ENCODE results near the gene KCNH8. TPM values are rescaled to one million over a fixed set of nuclear protein-coding genes. Genes with fewer than 3 reads are reported as not detected.

KCNH8 gene
- total RNA-seq, 2 donors from 2014 or later = not detected

- Mint-ChIP-seq H3K36me3 (no peaks in the 10 kb centered on the region), H3K9me3 (no peaks in the 10 kb centered on the region), H3K27ac (no peak overlapping the region)
- no peak for ATAC-seq
- no peak for DNase-seq (ENCODE audit: low spot score in 2 of 2)
These were observed 236.6 kb downstream of the KCNH8 start for GRCh38 chr3:19384868-19385267.

- no peak for DNase-seq (ENCODE audit: low spot score in 2 of 2)
- no peaks in the 10 kb centered on the region for H3K36me3 Mint-ChIP-seq
- no peak for ATAC-seq
- no peaks in the 10 kb centered on the region for H3K9me3 Mint-ChIP-seq
- H3K27ac Mint-ChIP-seq = no peak overlapping the region
These were observed 243.8 kb downstream of the KCNH8 start for GRCh38 chr3:19392150-19392549.

- H3K27ac Mint-ChIP-seq = no peak overlapping the region
- no peaks in the 10 kb centered on the region for H3K9me3 Mint-ChIP-seq
- H3K36me3 Mint-ChIP-seq = no peaks in the 10 kb centered on the region
- DNase-seq (ENCODE audit: low spot score in 2 of 2) (no peak), ATAC-seq (no peak)
These were observed 246.6 kb downstream of the KCNH8 start for GRCh38 chr3:19394946-19395345.

GRCh38 chr3:19396726-19397125 is 248.4 kb downstream of the KCNH8 start:
- Mint-ChIP-seq H3K9me3 (no peaks in the 10 kb centered on the region), H3K27ac (no peak overlapping the region), H3K36me3 (no peaks in the 10 kb centered on the region)
- ATAC-seq (no peak), DNase-seq (ENCODE audit: low spot score in 2 of 2) (no peak)

- H3K27ac Mint-ChIP-seq = no peak overlapping the region
- no peaks in the 10 kb centered on the region for H3K9me3 Mint-ChIP-seq
- DNase-seq (ENCODE audit: low spot score in 2 of 2) (no peak), ATAC-seq (no peak)
- H3K36me3 Mint-ChIP-seq = no peaks in the 10 kb centered on the region
These were observed 251.0 kb downstream of the KCNH8 start for GRCh38 chr3:19399356-19399755.

GRCh38 chr3:19399836-19400235 is 251.5 kb downstream of the KCNH8 start:
- DNase-seq (ENCODE audit: low spot score in 2 of 2) (no peak), ATAC-seq (no peak)
- no peaks in the 10 kb centered on the region for H3K9me3 Mint-ChIP-seq
- no peaks in the 10 kb centered on the region for H3K36me3 Mint-ChIP-seq
- no peak overlapping the region for H3K27ac Mint-ChIP-seq

GRCh38 chr3:19420159-19420558 is 271.8 kb downstream of the KCNH8 start:
- no peak for ATAC-seq
- no peaks in the 10 kb centered on the region for H3K9me3 Mint-ChIP-seq
- no peak overlapping the region for H3K27ac Mint-ChIP-seq

GRCh38 chr3:19425825-19426224 is 277.5 kb downstream of the KCNH8 start:
- H3K9me3 Mint-ChIP-seq = peaks cover 0 to 4% of the 10 kb centered on the region in 2 donors
- ATAC-seq = no peak
- no peak for DNase-seq (ENCODE audit: low spot score in 2 of 2)
- no peak overlapping the region for H3K27ac Mint-ChIP-seq
- no peaks in the 10 kb centered on the region for H3K36me3 Mint-ChIP-seq

More at GRCh38 chr3:19420159-19420558, 271.8 kb downstream of the KCNH8 start:
- no peak for DNase-seq (ENCODE audit: low spot score in 2 of 2)
- no peaks in the 10 kb centered on the region for H3K36me3 Mint-ChIP-seq

- DNase-seq (ENCODE audit: low spot score in 2 of 2) (no peak), ATAC-seq (no peak)
- H3K36me3 Mint-ChIP-seq = no peaks in the 10 kb centered on the region
- peaks cover 0 to 4% of the 10 kb centered on the region in 2 donors for H3K9me3 Mint-ChIP-seq
- no peak overlapping the region for H3K27ac Mint-ChIP-seq
These were observed 279.3 kb downstream of the KCNH8 start for GRCh38 chr3:19427422-19428149.

- no peak for ATAC-seq
- no peak for DNase-seq (ENCODE audit: low spot score in 2 of 2)
- H3K36me3 Mint-ChIP-seq = no peaks in the 10 kb centered on the region
- peaks cover 0 to 4% of the 10 kb centered on the region in 2 donors for H3K9me3 Mint-ChIP-seq
- no peak overlapping the region for H3K27ac Mint-ChIP-seq
These were observed 280.4 kb downstream of the KCNH8 start for GRCh38 chr3:19428729-19429128.

- no peak overlapping the region for H3K27ac Mint-ChIP-seq
- DNase-seq (ENCODE audit: low spot score in 2 of 2) = no peak
- no peaks in the 10 kb centered on the region for H3K36me3 Mint-ChIP-seq
- no peak for ATAC-seq
- H3K9me3 Mint-ChIP-seq = no peaks in the 10 kb centered on the region
These were observed 284.4 kb downstream of the KCNH8 start for GRCh38 chr3:19432669-19433068.

GRCh38 chr3:19436746-19437145 is 288.4 kb downstream of the KCNH8 start:
- Mint-ChIP-seq H3K36me3 (no peaks in the 10 kb centered on the region), H3K9me3 (no peaks in the 10 kb centered on the region)
- no peak for ATAC-seq

GRCh38 chr3:19439944-19440343 is 291.6 kb downstream of the KCNH8 start:
- no peaks in the 10 kb centered on the region for H3K36me3 Mint-ChIP-seq
- no peak for ATAC-seq

More at GRCh38 chr3:19436746-19437145, 288.4 kb downstream of the KCNH8 start:
- H3K27ac Mint-ChIP-seq = no peak overlapping the region
- DNase-seq (ENCODE audit: low spot score in 2 of 2) = no peak

GRCh38 chr3:19446138-19446537 is 297.8 kb downstream of the KCNH8 start:
- DNase-seq (ENCODE audit: low spot score in 2 of 2) (no peak), ATAC-seq (no peak)
- H3K9me3 Mint-ChIP-seq = no peaks in the 10 kb centered on the region
- no peak overlapping the region for H3K27ac Mint-ChIP-seq
- H3K36me3 Mint-ChIP-seq = no peaks in the 10 kb centered on the region

More at GRCh38 chr3:19439944-19440343, 291.6 kb downstream of the KCNH8 start:
- no peak for DNase-seq (ENCODE audit: low spot score in 2 of 2)
- Mint-ChIP-seq H3K9me3 (no peaks in the 10 kb centered on the region), H3K27ac (no peak overlapping the region)

GRCh38 chr3:19446687-19447086 is 298.4 kb downstream of the KCNH8 start:
- Mint-ChIP-seq H3K9me3 (no peaks in the 10 kb centered on the region), H3K36me3 (no peaks in the 10 kb centered on the region), H3K27ac (no peak overlapping the region)
- DNase-seq (ENCODE audit: low spot score in 2 of 2) = no peak
- ATAC-seq = no peak

- Mint-ChIP-seq H3K27ac (no peak overlapping the region), H3K36me3 (peaks cover 0 to 5% of the 10 kb centered on the region in 2 donors), H3K9me3 (peaks cover 7 to 11% of the 10 kb centered on the region in 2 donors)
- ATAC-seq (no peak), DNase-seq (ENCODE audit: low spot score in 2 of 2) (no peak)
These were observed 307.2 kb downstream of the KCNH8 start for GRCh38 chr3:19455546-19455945.

GRCh38 chr3:19456738-19457137 is 308.4 kb downstream of the KCNH8 start:
- Mint-ChIP-seq H3K9me3 (peaks cover 7 to 15% of the 10 kb centered on the region in 2 donors), H3K27ac (no peak overlapping the region), H3K36me3 (peaks cover 0 to 5% of the 10 kb centered on the region in 2 donors)
- no peak for DNase-seq (ENCODE audit: low spot score in 2 of 2)
- ATAC-seq = no peak

- no peak for ATAC-seq
- DNase-seq (ENCODE audit: low spot score in 2 of 2) = no peak
- Mint-ChIP-seq H3K36me3 (peaks cover 0 to 5% of the 10 kb centered on the region in 2 donors), H3K27ac (no peak overlapping the region), H3K9me3 (peaks cover 7 to 15% of the 10 kb centered on the region in 2 donors)
These were observed 309.1 kb downstream of the KCNH8 start for GRCh38 chr3:19457449-19457848.

All from activated naive CD4-positive, alpha-beta T cell treated with anti-CD3 and anti-CD28 coated beads, Interleukin-2, amount 50 U/mL, for 72 hours (primary cell).